Activated T-cell treated with anti-CD3 and anti-CD28 coated beads, Interleukin-2, amount 50 U/mL, for 4 hours (primary cell): Measurements from ENCODE around the gene REPS2. TPM values are rescaled to one million over a fixed set of nuclear protein-coding genes. Genes with fewer than 3 reads are reported as not detected.

Experiments used
- ATAC-seq, 2 donors: fragments of 200-7000 bp; cut with Tn5 transposase; one replicate each; pipeline ENCODE4 v1.10.0; 2021
- DNase-seq: peaks from one replicate; pipeline ENCODE4 v3.0.0-alpha.2; 2020
- H3K27me3 Mint-ChIP-seq: one replicate; pipeline ENCODE4 v1.8.0; 2021; ENCODE audit warnings: low read depth, mixed read lengths
- H3K36me3 Mint-ChIP-seq: one replicate; pipeline ENCODE4 v1.8.0; 2022; ENCODE audit warnings: mixed read lengths; ENCODE audit not compliant: insufficient read depth
- H3K4me1 Mint-ChIP-seq: one replicate; pipeline ENCODE4 v1.8.0; 2021; ENCODE audit warnings: low read depth, mixed read lengths
- H3K4me3 Mint-ChIP-seq: one replicate; pipeline ENCODE4 v1.8.0; 2021; ENCODE audit warnings: mild to moderate bottlenecking, moderate library complexity, mixed read lengths
- H3K9me3 Mint-ChIP-seq: one replicate; pipeline ENCODE4 v1.8.0; 2021; ENCODE audit warnings: mixed read lengths
- total RNA-seq, 3 donors: library from RNA; stranded (reverse); gene quantifications; one replicate each; pipeline ENCODE4 v1.2.1, GENCODE V29; 2021

REPS2 gene
- total RNA-seq, 3 donors from 2014 or later = 0.03 to 0.05 TPM; not detected in 1

DNA sequence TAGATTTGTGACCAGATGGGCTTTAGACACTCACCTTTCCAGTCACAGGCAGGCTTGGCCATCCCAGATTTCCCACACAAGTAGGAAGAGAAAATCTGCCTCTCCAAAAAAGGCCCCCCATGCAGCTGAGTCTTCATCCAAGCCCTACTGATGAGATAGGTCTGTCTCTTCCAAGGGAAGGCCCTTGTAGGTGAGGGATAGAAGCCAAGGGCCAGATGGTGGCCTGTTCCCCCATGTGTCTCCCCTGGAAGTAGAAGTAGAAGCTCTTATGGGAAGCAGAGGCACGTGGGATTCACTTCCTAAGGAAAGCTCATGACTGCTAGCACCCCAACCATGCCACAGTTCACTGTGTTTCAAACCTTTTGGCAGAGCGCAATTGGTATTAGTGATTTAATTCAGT is 81.5 kb downstream of the REPS2 start:
- no peaks in the 10 kb centered on the region for H3K4me1 Mint-ChIP-seq
- ATAC-seq (no peak), DNase-seq (no peak)
- no peak overlapping the region for H3K4me3 Mint-ChIP-seq
- no peaks in the 10 kb centered on the region for H3K9me3 Mint-ChIP-seq
- H3K27me3 Mint-ChIP-seq = no peaks in the 10 kb centered on the region
- no peaks in the 10 kb centered on the region for H3K36me3 Mint-ChIP-seq

DNA sequence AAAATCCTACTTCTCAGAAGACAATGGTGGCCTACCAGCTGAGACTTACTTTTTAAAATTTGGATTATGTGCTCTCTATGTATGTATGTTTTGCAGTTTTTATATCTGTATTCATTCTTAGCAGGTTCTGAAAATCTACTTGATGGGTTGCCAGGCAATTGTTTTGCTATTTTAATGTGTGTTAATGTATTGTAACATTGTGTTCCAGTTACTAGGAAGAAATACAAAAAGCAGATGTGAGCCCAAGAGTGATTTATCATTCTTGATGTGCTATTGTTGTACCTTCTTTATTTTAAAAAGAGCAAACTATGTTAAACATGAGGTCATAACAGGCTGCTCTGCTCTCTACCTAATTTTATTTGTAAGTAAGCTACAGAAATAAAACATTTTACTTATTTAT is 81.9 kb downstream of the REPS2 start:
- Mint-ChIP-seq H3K9me3 (no peaks in the 10 kb centered on the region), H3K4me3 (no peak overlapping the region), H3K36me3 (no peaks in the 10 kb centered on the region), H3K27me3 (no peaks in the 10 kb centered on the region), H3K4me1 (no peaks in the 10 kb centered on the region)
- DNase-seq (no peak), ATAC-seq (no peak)

DNA sequence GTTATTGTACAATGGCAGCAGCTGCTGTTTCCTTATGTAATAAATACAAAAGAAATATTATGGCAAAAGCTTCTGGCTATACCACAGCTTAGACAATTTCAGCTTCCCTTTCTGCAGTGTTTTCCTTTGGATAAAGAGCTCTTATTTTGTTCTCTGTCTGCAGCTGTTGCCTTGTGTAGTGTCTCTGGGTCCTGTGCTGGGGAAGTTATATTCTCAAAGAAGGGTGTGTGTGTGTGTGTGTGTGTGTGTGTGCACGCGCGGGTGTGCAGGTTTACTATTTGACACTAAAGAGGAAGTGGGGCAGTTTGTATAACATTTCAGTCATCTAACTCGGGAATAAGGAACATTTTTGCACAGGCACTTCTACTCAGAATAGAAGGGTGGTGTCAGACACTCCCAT is 83.6 kb downstream of the REPS2 start:
- Mint-ChIP-seq H3K9me3 (no peaks in the 10 kb centered on the region), H3K4me1 (no peaks in the 10 kb centered on the region), H3K27me3 (no peaks in the 10 kb centered on the region), H3K4me3 (no peak overlapping the region), H3K36me3 (no peaks in the 10 kb centered on the region)
- ATAC-seq (no peak), DNase-seq (no peak)

DNA sequence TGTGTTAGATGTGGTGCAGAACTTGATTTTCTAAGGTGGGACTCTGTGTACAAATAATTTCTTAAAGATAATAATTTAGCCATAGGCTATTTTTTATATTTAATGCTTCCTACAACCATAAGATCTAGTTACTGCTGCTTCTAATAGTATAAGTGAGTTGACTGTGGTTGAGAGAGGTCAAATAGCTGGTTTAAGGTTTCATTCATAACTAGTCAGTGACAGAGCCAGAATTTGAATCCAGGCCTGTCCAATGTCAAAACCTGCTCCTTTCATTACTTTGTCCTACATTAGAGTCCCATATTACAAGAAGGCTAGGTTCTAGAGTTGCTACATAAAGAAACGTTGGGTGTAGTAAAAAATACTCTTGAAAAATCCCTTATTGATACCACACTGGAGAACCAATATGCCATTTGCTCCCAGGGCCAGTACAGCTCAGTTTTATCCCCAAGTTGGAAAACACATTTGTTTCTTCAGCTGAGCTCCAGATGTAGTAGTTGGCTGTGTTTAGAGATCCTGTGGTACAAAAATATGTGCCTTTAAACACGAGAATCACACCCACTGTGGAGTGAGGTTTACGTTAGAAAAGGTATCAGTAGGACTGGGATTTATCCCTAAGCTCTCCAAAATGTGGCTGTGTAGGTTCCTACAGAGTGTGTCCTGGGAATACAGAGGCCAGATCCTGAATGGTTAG is 84.3 kb downstream of the REPS2 start:
- ATAC-seq (no peak), DNase-seq (no peak)
- Mint-ChIP-seq H3K27me3 (no peaks in the 10 kb centered on the region), H3K4me3 (no peak overlapping the region), H3K9me3 (no peaks in the 10 kb centered on the region), H3K36me3 (no peaks in the 10 kb centered on the region), H3K4me1 (no peaks in the 10 kb centered on the region)

DNA sequence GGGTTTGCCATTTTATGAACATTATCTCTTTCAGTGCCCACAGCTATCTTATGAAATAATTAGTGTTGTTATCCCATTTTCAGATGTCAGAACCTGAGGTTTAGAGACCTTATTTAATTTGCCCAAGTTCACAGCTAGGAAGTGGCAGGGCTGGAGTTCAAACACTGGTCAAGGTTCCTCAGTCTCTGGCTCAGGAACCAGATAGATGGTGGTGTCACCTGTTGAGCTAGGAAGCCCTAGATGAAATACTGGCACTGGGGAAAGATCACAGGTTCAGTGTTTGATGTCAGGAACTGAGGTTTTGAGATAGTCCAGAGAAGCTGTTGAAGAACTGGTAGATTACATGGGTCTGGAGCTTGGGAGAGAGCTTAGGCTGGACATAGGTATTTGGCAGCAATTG is 85.4 kb downstream of the REPS2 start:
- H3K4me3 Mint-ChIP-seq = no peak overlapping the region
- H3K36me3 Mint-ChIP-seq = no peaks in the 10 kb centered on the region
- no peak for DNase-seq

DNA sequence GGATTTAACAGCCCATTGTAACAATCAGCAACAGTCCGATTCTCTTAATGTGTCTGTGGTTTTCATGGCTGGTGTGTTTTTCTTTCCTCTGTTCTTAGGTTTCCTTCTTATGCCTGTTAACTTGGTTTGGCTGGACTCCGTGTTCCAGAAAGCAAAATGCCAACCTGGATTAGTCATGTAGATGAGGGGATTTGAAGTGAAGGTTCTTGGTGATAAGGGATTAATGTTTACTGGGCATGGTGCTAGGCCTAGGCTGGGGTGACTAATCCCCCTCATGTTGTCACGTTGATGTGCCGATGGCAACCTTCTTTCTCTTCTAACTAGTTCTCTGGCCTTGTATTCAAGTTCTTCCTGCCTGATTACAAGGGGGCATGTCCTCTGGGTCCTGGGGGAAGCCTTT is 85.9 kb downstream of the REPS2 start:
- ATAC-seq = no peak
- H3K36me3 Mint-ChIP-seq = no peaks in the 10 kb centered on the region

More for the DNA sequence above, 85.4 kb downstream of the REPS2 start:
- Mint-ChIP-seq H3K4me1 (no peaks in the 10 kb centered on the region), H3K27me3 (no peaks in the 10 kb centered on the region), H3K9me3 (no peaks in the 10 kb centered on the region)
- no peak for ATAC-seq

DNA sequence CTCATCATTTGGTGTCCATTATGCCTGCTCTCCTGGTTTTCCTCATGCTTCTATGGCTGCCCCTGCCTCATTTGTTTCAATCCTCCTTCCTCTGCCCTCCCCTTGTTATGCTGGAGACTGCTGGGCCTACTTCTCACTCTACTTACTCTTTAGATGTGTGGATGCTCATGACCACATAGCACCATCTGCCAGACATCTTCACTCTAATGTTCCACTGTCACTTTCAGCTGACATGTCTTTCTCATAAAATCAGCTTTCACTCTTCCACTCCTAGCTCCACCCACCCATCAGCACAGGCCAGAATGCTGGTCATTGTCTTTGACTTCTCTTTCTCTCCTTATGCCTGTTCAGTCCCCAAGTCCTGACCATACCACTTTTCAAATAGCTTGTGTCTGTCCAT is 86.8 kb downstream of the REPS2 start:
- no peaks in the 10 kb centered on the region for H3K36me3 Mint-ChIP-seq
- H3K4me1 Mint-ChIP-seq = no peaks in the 10 kb centered on the region
- no peaks in the 10 kb centered on the region for H3K9me3 Mint-ChIP-seq
- H3K4me3 Mint-ChIP-seq = no peak overlapping the region
- DNase-seq (no peak), ATAC-seq (no peak)
- no peaks in the 10 kb centered on the region for H3K27me3 Mint-ChIP-seq

More for the DNA sequence above, 85.9 kb downstream of the REPS2 start:
- Mint-ChIP-seq H3K9me3 (no peaks in the 10 kb centered on the region), H3K27me3 (no peaks in the 10 kb centered on the region), H3K4me1 (no peaks in the 10 kb centered on the region), H3K4me3 (no peak overlapping the region)
- DNase-seq = no peak

DNA sequence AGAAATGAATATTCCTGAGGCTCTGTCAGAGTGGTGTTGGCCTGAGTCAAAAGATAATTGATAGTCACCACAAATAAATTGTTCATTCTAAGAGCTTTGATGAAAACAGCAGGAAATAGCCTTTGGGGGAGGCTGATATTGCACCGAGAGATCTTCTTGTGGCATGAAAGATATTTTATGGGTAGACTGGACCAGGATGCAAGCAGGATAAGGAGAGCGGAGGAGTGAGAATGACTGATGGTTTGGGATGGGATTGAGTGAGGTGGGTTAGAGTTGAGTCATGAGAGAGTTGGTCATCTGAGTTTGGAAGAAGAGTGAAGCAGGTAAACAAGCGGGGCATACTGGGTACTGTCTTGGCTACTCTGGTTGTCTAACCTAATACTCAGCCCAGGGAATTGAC is 88.7 kb downstream of the REPS2 start:
- ATAC-seq (no peak), DNase-seq (no peak)
- Mint-ChIP-seq H3K4me1 (no peaks in the 10 kb centered on the region), H3K4me3 (no peak overlapping the region), H3K36me3 (no peaks in the 10 kb centered on the region), H3K9me3 (no peaks in the 10 kb centered on the region), H3K27me3 (peaks cover 2% of the 10 kb centered on the region)

DNA sequence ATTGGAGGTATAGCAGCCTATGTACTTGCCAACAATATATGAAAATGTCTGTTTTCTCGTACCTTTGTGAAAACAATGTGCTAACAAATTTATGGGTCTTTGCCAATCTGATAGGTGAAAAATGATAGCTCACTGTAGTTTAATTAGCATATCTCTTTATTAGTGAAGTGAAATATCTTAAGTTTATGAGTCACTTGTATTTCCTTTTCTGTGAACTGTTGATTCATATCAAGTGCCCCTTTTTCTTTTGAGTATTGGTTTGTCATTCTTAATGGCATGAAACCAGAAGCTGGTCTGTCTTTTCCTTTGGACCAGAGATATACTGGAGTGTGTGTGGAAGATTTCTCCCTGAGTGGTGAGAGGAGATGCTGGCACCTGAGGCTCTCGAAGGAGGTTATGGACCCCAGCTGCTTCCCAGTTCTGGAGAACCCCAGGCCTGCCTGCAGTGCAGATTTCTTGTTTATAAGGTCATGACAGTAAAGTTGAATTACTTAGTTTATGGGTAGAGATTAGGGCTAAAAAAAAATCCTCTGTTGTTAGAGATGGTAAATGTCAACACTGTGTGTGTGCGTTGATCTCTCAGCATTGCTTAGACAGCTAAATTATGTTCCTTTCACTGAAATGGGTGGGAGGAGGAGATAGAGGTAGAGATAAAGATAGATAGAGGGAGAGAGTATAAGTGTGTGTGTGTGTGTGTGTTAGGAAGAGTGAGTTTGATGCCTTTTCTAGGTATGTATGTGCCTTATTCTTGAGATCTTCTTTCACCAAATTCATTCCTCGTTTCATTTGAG is 89.9 kb downstream of the REPS2 start:
- H3K27me3 Mint-ChIP-seq = peaks cover 2% of the 10 kb centered on the region
- no peaks in the 10 kb centered on the region for H3K9me3 Mint-ChIP-seq
- no peaks in the 10 kb centered on the region for H3K36me3 Mint-ChIP-seq
- H3K4me3 Mint-ChIP-seq = no peak overlapping the region
- H3K4me1 Mint-ChIP-seq = no peaks in the 10 kb centered on the region
- ATAC-seq (no peak), DNase-seq (no peak)

DNA sequence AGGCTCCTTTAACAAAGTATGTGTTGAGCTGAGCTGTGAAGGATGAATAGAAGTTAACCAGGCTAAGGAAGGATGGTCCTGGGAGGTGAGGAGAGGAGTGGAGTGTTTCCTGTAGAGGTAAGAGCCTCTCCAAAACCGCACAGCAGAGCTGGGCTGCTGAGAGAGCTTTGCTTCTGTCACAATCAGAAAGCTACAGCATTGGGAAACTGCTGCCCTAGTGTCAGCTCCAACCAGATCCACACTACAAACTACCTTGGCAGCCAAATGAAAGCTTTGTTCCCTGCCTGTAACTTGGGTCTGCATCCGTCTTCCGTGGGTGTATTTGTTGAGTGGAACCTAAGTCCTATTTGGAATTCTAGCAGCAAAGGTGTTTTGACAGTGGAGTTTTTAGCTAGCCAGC is 91.8 kb downstream of the REPS2 start:
- Mint-ChIP-seq H3K4me1 (no peaks in the 10 kb centered on the region), H3K27me3 (peaks cover 2% of the 10 kb centered on the region), H3K4me3 (no peak overlapping the region), H3K9me3 (no peaks in the 10 kb centered on the region), H3K36me3 (no peaks in the 10 kb centered on the region)
- DNase-seq (no peak), ATAC-seq (no peak)

DNA sequence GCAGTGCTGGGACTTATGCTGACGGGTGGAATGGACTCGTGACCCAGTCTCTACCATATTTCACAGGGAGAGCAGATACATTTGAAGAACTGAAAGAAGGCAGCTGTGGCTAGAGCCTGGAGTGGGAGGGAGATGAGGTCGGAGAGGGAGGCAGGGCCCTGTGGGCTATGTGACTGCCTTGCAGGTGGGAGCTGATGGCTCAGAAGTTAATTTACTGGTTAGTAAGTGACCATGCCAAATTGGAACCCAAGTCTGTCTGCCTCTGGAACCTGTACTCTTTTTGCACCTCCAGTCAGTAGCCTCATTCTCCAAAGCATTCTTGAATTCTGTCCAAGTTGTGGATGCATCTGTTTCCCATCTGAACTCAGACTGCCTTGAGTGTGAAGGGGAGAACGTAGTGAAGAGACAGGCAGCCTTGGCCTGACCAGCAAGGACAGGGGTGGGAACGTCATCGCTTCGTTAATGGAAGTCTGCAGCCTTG is 92.3 kb downstream of the REPS2 start:
- no peaks in the 10 kb centered on the region for H3K36me3 Mint-ChIP-seq
- H3K4me1 Mint-ChIP-seq = no peaks in the 10 kb centered on the region
- DNase-seq (no peak), ATAC-seq (no peak)
- peaks cover 2% of the 10 kb centered on the region for H3K27me3 Mint-ChIP-seq
- H3K4me3 Mint-ChIP-seq = no peak overlapping the region
- H3K9me3 Mint-ChIP-seq = no peaks in the 10 kb centered on the region

DNA sequence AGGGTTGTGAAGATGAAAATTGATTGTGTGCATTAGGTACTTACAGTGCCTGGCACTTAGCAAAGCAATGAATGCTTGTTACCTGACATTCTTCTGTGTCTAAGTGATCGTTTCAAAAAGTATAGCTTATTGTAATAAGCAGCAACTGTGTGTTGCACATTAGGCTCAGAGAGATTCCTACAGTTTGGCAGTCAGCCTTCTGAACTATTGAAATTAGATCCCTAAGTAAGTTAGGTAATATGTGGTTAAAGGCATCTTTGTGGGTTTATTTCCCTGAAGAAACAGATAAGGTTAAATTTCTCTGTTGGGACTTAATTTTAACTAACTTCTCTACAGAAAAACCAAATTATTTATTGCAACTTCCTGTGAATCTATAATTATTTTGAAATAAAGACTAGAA is 93.4 kb downstream of the REPS2 start:
- Mint-ChIP-seq H3K4me1 (no peaks in the 10 kb centered on the region), H3K27me3 (peaks cover 2% of the 10 kb centered on the region), H3K4me3 (no peak overlapping the region), H3K9me3 (no peaks in the 10 kb centered on the region), H3K36me3 (no peaks in the 10 kb centered on the region)
- ATAC-seq = no peak
- DNase-seq = no peak

DNA sequence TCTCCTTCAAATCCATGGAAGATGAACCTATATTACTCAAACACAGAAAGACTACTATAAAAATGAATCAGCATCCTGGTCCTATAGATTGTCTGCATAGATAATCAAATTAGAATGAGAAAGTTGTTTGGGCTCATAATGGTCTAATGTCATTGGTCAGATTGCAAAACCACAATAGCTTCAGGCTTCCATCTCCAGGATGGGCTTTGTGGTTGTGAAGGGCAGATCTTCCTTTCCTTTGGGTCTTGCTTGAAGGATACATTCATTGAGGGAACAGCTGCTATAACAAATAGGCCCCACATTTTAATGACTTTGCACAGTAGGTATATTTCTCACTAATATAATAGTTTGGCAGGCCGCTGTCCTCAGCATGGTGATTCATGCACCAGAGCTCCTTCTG is 94.3 kb downstream of the REPS2 start:
- ATAC-seq (no peak), DNase-seq (no peak)
- H3K4me3 Mint-ChIP-seq = no peak overlapping the region
- H3K27me3 Mint-ChIP-seq = peaks cover 2% of the 10 kb centered on the region
- no peaks in the 10 kb centered on the region for H3K9me3 Mint-ChIP-seq
- H3K36me3 Mint-ChIP-seq = no peaks in the 10 kb centered on the region
- H3K4me1 Mint-ChIP-seq = no peaks in the 10 kb centered on the region

DNA sequence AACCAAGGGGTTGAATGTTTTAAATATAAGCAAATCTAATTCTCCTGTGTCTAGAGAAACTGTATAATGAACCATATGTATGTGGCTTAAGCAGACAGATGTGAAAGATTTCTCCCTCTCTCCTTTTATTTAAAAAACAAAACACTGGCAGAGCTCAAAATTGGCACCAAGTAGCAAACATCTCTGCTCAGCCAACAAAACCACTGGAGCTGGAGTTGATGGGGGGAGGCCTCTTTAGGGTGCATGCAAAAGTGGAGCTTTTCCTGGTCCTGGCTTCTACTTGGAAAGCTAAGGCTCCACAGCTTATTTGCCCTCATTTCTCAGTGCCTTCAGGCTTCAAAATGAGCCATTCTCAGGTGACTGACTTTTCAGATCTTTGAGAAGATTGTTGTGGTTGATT is 95.6 kb downstream of the REPS2 start:
- no peaks in the 10 kb centered on the region for H3K4me1 Mint-ChIP-seq
- no peaks in the 10 kb centered on the region for H3K36me3 Mint-ChIP-seq
- peaks cover 2% of the 10 kb centered on the region for H3K27me3 Mint-ChIP-seq

DNA sequence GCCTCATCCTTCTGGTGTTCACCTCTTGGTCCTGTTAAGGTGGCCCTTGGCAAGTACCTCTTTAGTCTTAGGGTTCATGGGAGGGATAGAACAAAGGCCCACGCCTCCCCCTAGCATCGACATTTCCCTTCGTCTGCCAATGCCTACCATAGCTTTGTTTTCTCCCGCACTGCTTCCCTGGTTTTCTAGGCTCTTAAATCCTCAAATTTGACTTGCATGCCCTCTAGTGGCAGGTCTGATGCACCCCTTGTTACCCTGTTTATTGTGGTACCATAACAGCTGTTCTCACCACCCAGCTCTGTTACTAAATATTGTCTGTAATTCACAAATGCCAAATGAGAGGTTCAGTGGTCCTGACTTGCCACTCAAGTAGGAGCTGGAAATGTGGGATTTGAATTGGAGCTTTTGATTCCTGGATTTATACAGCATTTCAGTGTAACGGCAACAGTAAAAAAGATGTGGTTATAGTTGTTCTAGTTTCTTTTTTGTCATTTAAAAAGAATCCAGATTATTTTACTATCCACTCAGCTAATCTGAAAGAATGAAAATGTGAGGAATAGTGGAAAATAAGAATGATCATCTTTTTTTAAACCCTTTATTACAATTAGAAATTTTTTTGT is 100.1 kb downstream of the REPS2 start:
- DNase-seq (peak; percentile 8), ATAC-seq (peak in 1 of 2 donors; percentile 41)
- Mint-ChIP-seq H3K27me3 (no peaks in the 10 kb centered on the region), H3K4me3 (no peak overlapping the region), H3K36me3 (no peaks in the 10 kb centered on the region), H3K4me1 (no peaks in the 10 kb centered on the region), H3K9me3 (no peaks in the 10 kb centered on the region)

More for the DNA sequence above, 95.6 kb downstream of the REPS2 start:
- DNase-seq (no peak), ATAC-seq (no peak)
- no peak overlapping the region for H3K4me3 Mint-ChIP-seq
- H3K9me3 Mint-ChIP-seq = no peaks in the 10 kb centered on the region
